ENCODE results near the gene TCP11.

TCP11 gene

DNA sequence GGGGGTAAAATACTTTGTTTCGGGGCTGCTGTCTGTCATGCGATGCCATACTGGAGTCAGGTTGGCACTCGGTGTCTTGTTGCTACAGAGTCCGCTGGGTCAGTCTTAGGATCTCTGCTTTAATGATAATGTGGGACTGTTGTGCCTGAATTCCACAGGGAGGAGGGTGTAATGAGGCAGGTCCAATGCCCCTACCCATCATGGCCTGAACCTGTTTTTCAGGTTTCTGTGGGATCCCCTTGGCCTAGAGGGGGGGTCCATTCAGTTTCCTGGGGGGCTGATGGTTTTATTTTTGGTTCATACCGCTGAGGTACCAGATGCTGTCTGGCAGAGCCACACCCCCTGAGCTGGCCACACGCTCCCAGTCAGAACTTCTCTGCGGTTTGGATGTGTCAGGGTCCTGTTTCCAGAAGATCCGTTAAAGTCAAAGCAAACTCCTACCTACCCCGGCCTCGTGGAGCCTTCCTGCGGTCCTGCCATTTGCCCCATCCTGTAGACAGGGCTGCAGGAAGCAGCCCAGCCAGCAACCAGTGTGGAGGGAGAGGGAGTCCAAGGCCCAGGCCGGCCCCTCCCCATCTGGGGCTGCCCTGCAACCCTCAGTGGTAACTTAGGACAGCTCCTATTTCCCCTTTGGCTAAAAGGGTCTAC is 69.7 kb downstream of the TCP11 start:
- H3K36me3 Mint-ChIP-seq (ENCODE audit: low read depth) = peaks cover 87% of the 10 kb centered on the region
- H3K4me3 Mint-ChIP-seq = no peak overlapping the region
- no peak overlapping the region for H3K27ac Mint-ChIP-seq
- no peaks in the 10 kb centered on the region for H3K9me3 Mint-ChIP-seq
- no peaks in the 10 kb centered on the region for H3K4me1 Mint-ChIP-seq (ENCODE audit: low read depth)
- no peaks in the 10 kb centered on the region for H3K27me3 Mint-ChIP-seq
- intact Hi-C loops (cut with micrococcal nuclease) = no loop called here

DNA sequence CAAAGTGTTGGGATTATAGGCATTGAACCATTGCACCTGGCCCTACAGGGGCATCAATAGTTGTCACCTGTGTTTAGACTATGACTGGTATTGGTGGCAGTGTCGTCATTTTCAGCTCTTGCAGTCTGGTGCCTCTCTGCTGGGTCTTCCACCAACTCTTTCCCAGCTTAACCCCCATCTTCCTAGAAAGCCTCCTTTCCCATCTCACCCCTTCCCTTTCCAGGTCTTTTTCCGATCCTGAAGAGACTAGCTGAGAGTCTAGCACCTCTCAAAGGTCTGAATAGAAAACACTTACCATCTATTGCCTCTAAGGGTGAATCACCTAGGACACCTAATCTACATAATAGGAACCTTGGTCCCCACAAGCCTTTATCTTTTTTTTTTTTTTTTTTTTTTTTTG is 71.0 kb downstream of the TCP11 start:
- H3K36me3 Mint-ChIP-seq (ENCODE audit: low read depth) = peaks cover 87% of the 10 kb centered on the region
- H3K27ac Mint-ChIP-seq = no peak overlapping the region
- intact Hi-C loops (cut with micrococcal nuclease) = no loop called here
- no peaks in the 10 kb centered on the region for H3K27me3 Mint-ChIP-seq
- H3K9me3 Mint-ChIP-seq = no peaks in the 10 kb centered on the region
- H3K4me3 Mint-ChIP-seq = no peak overlapping the region
- H3K4me1 Mint-ChIP-seq (ENCODE audit: low read depth) = no peaks in the 10 kb centered on the region

DNA sequence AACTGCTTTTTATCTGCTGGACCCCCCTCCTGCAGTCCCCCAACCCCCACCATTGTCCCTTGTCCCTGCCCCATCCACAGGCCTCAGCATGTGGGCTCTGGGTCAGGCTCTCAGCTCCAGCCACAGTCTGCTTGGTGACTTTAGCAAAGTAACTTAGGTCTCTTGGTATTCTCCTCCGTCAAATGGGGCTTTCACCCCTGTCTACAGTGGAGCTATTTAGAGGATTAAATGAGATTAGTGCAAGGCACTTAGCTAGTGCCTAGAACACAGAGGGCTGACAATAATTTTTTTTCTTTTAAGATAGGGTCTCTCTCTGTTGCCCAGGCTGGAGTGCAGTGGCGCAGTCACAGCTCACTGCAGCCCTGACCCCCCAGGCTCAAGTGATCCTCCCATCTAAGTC is 71.9 kb downstream of the TCP11 start:
- Mint-ChIP-seq H3K9me3 (no peaks in the 10 kb centered on the region), H3K27me3 (no peaks in the 10 kb centered on the region), H3K4me3 (no peak overlapping the region), H3K36me3 (ENCODE audit: low read depth) (peaks cover 87% of the 10 kb centered on the region), H3K4me1 (ENCODE audit: low read depth) (no peaks in the 10 kb centered on the region), H3K27ac (no peak overlapping the region)
- intact Hi-C loops (cut with micrococcal nuclease) = no loop called here

DNA sequence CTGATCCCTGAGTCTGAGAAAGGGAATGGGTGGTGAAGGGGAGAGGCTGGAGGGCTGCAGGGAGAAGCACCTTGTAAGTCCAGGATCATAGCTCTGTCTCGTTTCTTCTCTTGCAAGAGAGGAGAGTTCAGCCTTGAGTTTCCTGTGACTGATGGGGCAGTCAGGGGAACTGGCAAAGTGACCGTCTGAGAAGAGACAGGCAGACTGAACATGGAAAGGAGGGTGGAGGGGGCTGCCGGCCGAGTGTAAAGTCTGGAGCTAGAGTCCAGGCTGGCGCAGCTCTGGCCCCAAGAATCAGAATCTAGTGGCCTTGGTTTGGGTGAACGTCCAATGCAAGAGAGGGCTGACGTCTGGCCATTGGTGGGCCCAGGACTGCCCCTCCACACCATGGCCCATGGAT is 72.5 kb downstream of the TCP11 start:
- H3K36me3 Mint-ChIP-seq (ENCODE audit: low read depth) = peaks cover 87% of the 10 kb centered on the region

DNA sequence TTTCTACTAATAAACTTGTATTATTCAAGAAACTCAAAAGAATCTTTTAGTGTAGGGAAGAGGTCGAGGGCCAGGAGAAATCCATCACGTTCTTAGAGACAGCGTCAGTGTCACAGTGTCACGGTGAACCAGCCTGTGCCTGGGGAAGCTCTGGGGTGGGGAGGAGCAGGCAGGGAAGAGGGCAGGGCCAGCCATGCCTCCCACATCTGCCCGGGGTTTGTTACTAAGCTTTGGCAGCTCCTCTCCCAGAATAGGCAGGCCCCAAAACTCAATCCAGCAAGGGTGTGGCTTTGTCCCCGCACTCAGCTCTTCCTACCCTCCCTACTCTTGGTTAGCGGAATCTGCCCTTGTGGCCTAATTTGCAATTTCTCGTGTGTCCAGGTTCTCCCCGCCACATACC is 72.9 kb downstream of the TCP11 start:
- Mint-ChIP-seq H3K9me3 (no peaks in the 10 kb centered on the region), H3K36me3 (ENCODE audit: low read depth) (peaks cover 87% of the 10 kb centered on the region), H3K4me1 (ENCODE audit: low read depth) (no peaks in the 10 kb centered on the region), H3K27ac (peak overlapping the region; percentile 18), H3K4me3 (no peak overlapping the region), H3K27me3 (no peaks in the 10 kb centered on the region)
- intact Hi-C loops (cut with micrococcal nuclease) = no loop called here

More for the DNA sequence above, 72.5 kb downstream of the TCP11 start:
- Mint-ChIP-seq H3K9me3 (no peaks in the 10 kb centered on the region), H3K27ac (no peak overlapping the region), H3K4me3 (no peak overlapping the region), H3K27me3 (no peaks in the 10 kb centered on the region), H3K4me1 (ENCODE audit: low read depth) (no peaks in the 10 kb centered on the region)
- intact Hi-C loops (cut with micrococcal nuclease) = no loop called here

Data from dendritic cell treated with granulocyte-macrophage colony-stimulating factor and Interleukin-4, amounts not matched to agents 40 ng/mL and 50 ng/mL, for 4 days (primary cell).